GM18505 (cell line): ENCODE results near the gene TMPO.
A peak's percentile ranks its signal among the peaks of the same experiment; 100 is the strongest.
"Not testable (repeated sequence)": the region's sequence is repeated elsewhere in the genome, so short reads cannot be mapped to it uniquely, and the experiment has no call there.

Experiments used
- ATAC-seq: cut with Tn5 transposase; IDR thresholded peaks from one replicate; pipeline ENCODE4 v1.9.1; 2021; ENCODE audit not compliant: unreplicated experiment
- POLR2A ChIP-seq: IDR thresholded peaks from 4 replicates; pipeline ENCODE4 v1.6.1; 2011; ENCODE audit warnings: borderline replicate concordance; ENCODE audit not compliant: insufficient read depth, insufficient read length; ENCODE audit errors: extremely low read depth

Gene TMPO

GRCh38 chr12:98489176-98489575 lies 26.2 kb upstream of the TMPO start:
- no peak for ATAC-seq
- no peak for TF ChIP-seq POLR2A

- ATAC-seq = peak; percentile 90
- TF ChIP-seq POLR2A = no peak
Measured at GRCh38 chr12:98490501-98491453, 24.6 kb upstream of the TMPO start.

DNA sequence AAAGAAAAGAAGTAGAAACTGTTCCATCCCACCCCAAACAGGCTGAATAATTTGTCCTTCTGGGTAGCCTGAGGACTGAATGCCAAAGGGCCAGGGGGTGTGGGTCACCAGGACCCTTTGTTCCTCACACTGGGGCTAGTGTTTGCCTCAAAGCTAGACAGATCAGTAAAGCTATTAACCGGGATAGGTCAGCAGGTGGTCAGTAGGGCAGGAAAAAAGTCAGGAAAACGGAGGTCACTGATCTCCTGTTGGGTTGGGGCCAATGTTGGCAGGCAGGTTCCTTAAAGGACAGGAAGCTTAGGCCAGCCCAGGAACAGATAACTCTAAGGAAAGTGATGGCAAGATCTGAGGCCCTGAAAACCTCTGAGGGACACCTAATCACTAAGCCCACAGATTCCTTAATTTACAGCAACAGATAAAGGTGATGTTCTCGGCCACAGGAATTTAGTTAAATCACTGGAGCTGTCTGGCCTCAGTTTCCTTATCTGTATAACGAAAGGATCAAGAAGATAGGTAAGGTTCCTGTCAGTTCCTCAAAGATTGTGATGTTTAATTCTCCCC lies 22.7 kb upstream of the TMPO start:
- TF ChIP-seq POLR2A = no peak
- ATAC-seq = no peak

DNA sequence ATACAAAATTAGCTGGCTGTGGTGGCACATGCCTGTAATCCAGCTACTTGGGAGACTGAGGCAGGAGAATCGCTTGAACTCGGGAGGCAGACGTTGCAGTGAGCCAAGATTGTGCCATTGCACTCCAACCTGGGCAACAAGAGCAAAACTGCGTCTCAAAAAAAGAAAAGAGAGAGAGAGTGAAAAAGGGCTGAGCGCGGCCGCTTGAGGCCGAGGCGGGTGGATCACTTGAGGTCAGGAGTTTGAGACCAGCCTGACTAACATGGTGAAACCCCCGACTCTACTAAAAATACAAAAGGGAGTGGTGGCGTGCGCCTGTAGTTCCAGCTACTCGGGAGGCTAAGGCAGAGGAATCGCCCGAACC lies 14.1 kb upstream of the TMPO start:
- ATAC-seq = not testable (repeated sequence)

GRCh38 chr12:98503342-98503591 lies 12.1 kb upstream of the TMPO start:
- no peak for TF ChIP-seq POLR2A
- peak; percentile 51 for ATAC-seq

GRCh38 chr12:98503592-98504367 lies 11.6 kb upstream of the TMPO start:
- TF ChIP-seq POLR2A = peak; percentile 78
- peak; percentile 82 for ATAC-seq

DNA sequence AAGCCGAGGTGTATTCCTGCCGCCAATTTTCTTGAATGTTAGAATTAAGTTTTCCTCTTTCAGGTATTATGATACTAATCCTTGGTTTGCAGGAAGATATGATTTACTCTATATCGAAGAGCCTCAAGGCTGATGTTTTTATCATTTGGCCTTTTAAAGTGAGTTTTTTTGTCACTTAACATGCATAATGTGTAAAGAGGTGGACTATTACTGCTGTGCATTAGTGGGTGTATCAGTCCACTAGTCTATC lies 11.1 kb upstream of the TMPO start:
- no peak for TF ChIP-seq POLR2A
- peak; percentile 3 for ATAC-seq

- ATAC-seq = no peak
Measured at GRCh38 chr12:98509063-98509462, 6.3 kb upstream of the TMPO start.

GRCh38 chr12:98511806-98512205 lies 3.6 kb upstream of the TMPO start:
- not testable (repeated sequence) for ATAC-seq

More at GRCh38 chr12:98509063-98509462, 6.3 kb upstream of the TMPO start:
- TF ChIP-seq POLR2A = no peak

GRCh38 chr12:98513379-98514322 lies 1.7 kb upstream of the TMPO start:
- no peak for ATAC-seq
- TF ChIP-seq POLR2A = no peak

- TF ChIP-seq POLR2A = no peak
- no peak for ATAC-seq
Measured at GRCh38 chr12:98514982-98515286, 456 bp upstream of the TMPO start.

GRCh38 chr12:98516111-98516873 lies 902 bp downstream of the TMPO start:
- peak; percentile 72 for TF ChIP-seq POLR2A
- ATAC-seq = peak; percentile 52
